ENCODE data around the gene CATSPERB. TPM values are rescaled to one million over a fixed set of nuclear protein-coding genes. Genes with fewer than 3 reads are reported as not detected.

Gene CATSPERB
- total and polyA plus RNA-seq, 9 of the 15 experiments (the other 6 are each of a cell fraction or from before 2014, with no cell fraction given) = 0.05 to 1.4 (median 0.89) TPM

- TF ChIP-seq ZKSCAN3 (CRISPR knock-in tag; IDR thresholded peaks at IDR 0.05) (no peak), TAF15 (IDR thresholded peaks at IDR 0.05; ENCODE audit: low read depth, low read length) (no peak), SMAD2 (IDR thresholded peaks at IDR 0.05; ENCODE audit: low read depth, low read length) (no peak)
These were observed 553 bp upstream of the CATSPERB start (continued) for GRCh38 chr14:91732439-91732838.

- Histone ChIP-seq H3K9me1 (ENCODE audit: control insufficient read depth, insufficient read depth, low read length) (no peaks in the 10 kb centered on the region), H3K4me3 (no peak overlapping the region), H3K9ac (ENCODE audit: insufficient read depth in 1 of 2, low read depth in 2 of 2, low read length in 2 of 2) (no peak overlapping the region), H4K20me1 (replicated peaks; ENCODE audit: control insufficient read depth, insufficient read depth, low read length) (no peaks in the 10 kb centered on the region), H3K4me2 (ENCODE audit: insufficient read depth, low read length) (no peak overlapping the region), H3K9me3 (replicated peaks; ENCODE audit: control insufficient read depth, insufficient read depth, low read depth, low read length) (no peaks in the 10 kb centered on the region), H3K27ac (ENCODE audit: extremely low read depth, low read depth, low read length) (no peak overlapping the region), H2AFZ (ENCODE audit: low read depth, low read length) (no peak overlapping the region), H3K36me3 (ENCODE audit: control insufficient read depth, insufficient read depth, low read length) (no peaks in the 10 kb centered on the region), H3K4me1 (replicated peaks in 1 of 2; ENCODE audit: control insufficient read depth in 2 of 2, insufficient read depth in 2 of 2, low read length in 2 of 2) (no peaks in the 10 kb centered on the region), H3K79me2 (ENCODE audit: control insufficient read depth, insufficient read depth, low read length) (no peaks in the 10 kb centered on the region), H3K27me3 (ENCODE audit: control insufficient read depth in 2 of 2, insufficient read depth in 2 of 2, low read length in 2 of 2) (no peaks in the 10 kb centered on the region)
- CTCF ChIA-PET (ENCODE audit: low intra/inter-chr PET ratio) = no interaction called here
- 13% methylated on average over 2 of the region's 2 CpGs for WGBS (ENCODE audit: insufficient coverage, low coverage, missing lambda C conversion rate)
- TF ChIP-seq ZC3H11A (IDR thresholded peaks at IDR 0.05; ENCODE audit: low read depth, low read length) (no peak), BRF2 (IDR thresholded peaks at IDR 0.05; ENCODE audit: borderline replicate concordance, insufficient read depth, insufficient read length) (no peak), ZNF274 (IDR thresholded peaks at IDR 0.05; ENCODE audit: borderline replicate concordance, low read depth, low read length) (no peak), YBX1 (IDR thresholded peaks at IDR 0.05) (no peak), RBBP5 (IDR thresholded peaks at IDR 0.05; ENCODE audit: borderline replicate concordance, insufficient read depth, low read length, poor library complexity, severe bottlenecking) (no peak)
- intact Hi-C loops (cut with micrococcal nuclease) (no loop called here), in situ Hi-C loops (cut with MboI) (no loop called here)
- FAIRE-seq (no peak), DNase-seq (ENCODE audit: extremely low read depth in 1 of 4, low spot score in 3 of 4) (no peak), ATAC-seq (no peak)
- no TSS peak for BruUV-seq (replicated peaks)
- POLR2A ChIA-PET = no interaction called here
These were observed 868 bp downstream of the CATSPERB start for GRCh38 chr14:91731018-91731417.
